ENCODE measurements around the gene MORC2. TPM values are rescaled to one million over a fixed set of nuclear protein-coding genes. Genes with fewer than 3 reads are reported as not detected.

MORC2 gene
- total RNA-seq, 4 donors from 2014 or later: 20.2 to 31.2 (median 27.7) TPM

DNA sequence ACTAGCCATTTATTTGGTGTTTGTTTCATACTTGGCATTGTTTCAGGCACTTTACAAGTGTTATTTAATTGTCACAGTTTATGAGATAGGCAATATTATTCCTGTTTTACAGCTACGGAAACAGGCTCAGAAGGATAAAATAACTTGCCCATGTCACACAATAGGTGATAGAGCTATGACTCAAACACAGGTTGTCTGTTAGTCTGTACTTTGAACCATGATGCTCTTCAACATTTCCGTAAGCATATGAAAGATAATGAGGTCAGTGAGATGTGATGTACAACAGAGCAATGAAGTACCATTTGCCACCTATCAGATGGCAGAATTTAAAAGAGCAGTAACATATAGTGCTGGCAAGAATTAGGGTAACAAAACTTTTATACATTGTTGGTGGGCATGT, 15.7 kb upstream of the MORC2 start:
- H3K9me3 ChIP-seq: no peaks in the 10 kb centered on the region

DNA sequence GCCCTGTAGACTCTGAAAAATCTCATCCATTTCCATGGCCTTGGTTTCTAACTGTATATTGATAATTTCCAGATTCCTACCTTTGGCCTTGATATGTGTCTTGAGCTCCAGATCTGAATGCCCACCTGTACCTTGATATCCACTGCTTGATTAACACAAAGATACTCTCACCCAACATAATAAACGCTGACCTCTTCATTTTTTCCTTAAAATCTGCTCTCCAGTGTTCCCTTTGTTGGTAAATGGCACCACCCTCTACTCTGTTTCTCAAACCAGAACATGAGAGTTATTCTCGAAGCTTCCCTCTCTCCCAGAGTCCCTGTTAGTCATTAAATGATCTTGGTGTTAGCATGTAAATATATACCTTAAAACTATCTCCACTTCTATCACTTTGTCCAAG, 13.9 kb upstream of the MORC2 start:
- H3K4me3 ChIP-seq: no peak overlapping the region
- no peaks in the 10 kb centered on the region for H3K9me3 ChIP-seq
- in situ Hi-C loops (cut with MboI; ENCODE audit: low sequenced_read_pairs in 4 of 4): no loop called here
- intact Hi-C loops (cut with DNase I; ENCODE audit: low total_unique reads): no loop called here
- H3K36me3 ChIP-seq: no peaks in the 10 kb centered on the region
- no peak overlapping the region for H3K27ac ChIP-seq
- H3K27me3 ChIP-seq: no peaks in the 10 kb centered on the region
- DNase-seq (no peak), ATAC-seq (no peak)
- TF ChIP-seq, protein P1, sequence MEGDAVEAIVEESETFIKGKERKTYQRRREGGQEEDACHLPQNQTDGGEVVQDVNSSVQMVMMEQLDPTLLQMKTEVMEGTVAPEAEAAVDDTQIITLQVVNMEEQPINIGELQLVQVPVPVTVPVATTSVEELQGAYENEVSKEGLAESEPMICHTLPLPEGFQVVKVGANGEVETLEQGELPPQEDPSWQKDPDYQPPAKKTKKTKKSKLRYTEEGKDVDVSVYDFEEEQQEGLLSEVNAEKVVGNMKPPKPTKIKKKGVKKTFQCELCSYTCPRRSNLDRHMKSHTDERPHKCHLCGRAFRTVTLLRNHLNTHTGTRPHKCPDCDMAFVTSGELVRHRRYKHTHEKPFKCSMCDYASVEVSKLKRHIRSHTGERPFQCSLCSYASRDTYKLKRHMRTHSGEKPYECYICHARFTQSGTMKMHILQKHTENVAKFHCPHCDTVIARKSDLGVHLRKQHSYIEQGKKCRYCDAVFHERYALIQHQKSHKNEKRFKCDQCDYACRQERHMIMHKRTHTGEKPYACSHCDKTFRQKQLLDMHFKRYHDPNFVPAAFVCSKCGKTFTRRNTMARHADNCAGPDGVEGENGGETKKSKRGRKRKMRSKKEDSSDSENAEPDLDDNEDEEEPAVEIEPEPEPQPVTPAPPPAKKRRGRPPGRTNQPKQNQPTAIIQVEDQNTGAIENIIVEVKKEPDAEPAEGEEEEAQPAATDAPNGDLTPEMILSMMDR (IDR thresholded peaks at IDR 0.05 in 4 of 5, conservative IDR thresholded peaks at IDR 0.05 in 1 of 5): no peak
- TF ChIP-seq POLR2A (IDR thresholded peaks at IDR 0.05): no peak
- peaks cover 0 to 6% of the 10 kb centered on the region in 2 donors for H3K4me1 ChIP-seq

More for the DNA sequence above, 15.7 kb upstream of the MORC2 start:
- no peak for ATAC-seq
- Histone ChIP-seq H3K4me3 (no peak overlapping the region), H3K4me1 (peaks cover 0 to 6% of the 10 kb centered on the region in 2 donors), H3K27me3 (no peaks in the 10 kb centered on the region), H3K27ac (no peak overlapping the region), H3K36me3 (no peaks in the 10 kb centered on the region)
- in situ Hi-C loops (cut with MboI; ENCODE audit: low sequenced_read_pairs in 4 of 4): no loop called here
- intact Hi-C loops (cut with DNase I; ENCODE audit: low total_unique reads): no loop called here
- TF ChIP-seq, protein P1 (IDR thresholded peaks at IDR 0.05 in 4 of 5, conservative IDR thresholded peaks at IDR 0.05 in 1 of 5): no peak
- TF ChIP-seq POLR2A (IDR thresholded peaks at IDR 0.05): no peak
- no peak for DNase-seq

DNA sequence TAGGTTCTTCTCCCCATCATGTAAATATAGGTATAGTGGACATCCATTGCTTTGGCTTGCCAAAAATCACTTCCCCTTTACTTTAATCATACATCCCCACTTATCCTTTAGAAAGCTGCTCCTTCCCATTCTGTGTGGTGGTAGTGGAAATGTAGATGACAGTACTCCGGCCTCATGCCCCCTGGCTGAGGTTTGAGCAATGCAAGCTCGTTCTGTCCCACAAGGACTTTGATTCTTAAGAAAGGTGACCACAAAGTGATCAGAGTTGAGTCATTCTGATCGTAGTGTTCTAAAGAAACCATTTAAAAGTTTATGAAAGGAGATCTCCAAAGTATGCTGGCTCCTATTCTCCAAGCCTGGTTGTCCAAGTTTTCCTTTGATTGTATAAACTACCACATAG, 11.4 kb upstream of the MORC2 start:
- ATAC-seq (no peak), DNase-seq (no peak)
- intact Hi-C loops (cut with DNase I; ENCODE audit: low total_unique reads) (no loop called here), in situ Hi-C loops (cut with MboI; ENCODE audit: low sequenced_read_pairs in 4 of 4) (loop anchor here in 1 of 4 donors (10.0 kb wide), 1 partner anchor 105 kb away; the partner anchor contains the start of gene SMTN)
- Histone ChIP-seq H3K4me1 (peaks cover 0 to 6% of the 10 kb centered on the region in 2 donors), H3K27ac (peak overlapping the region in 1 of 4 donors; percentile 13), H3K27me3 (no peaks in the 10 kb centered on the region), H3K4me3 (no peak overlapping the region), H3K36me3 (peaks cover 0 to 11% of the 10 kb centered on the region in 2 donors), H3K9me3 (no peaks in the 10 kb centered on the region)
- no peak for TF ChIP-seq POLR2A (IDR thresholded peaks at IDR 0.05)
- TF ChIP-seq, protein P1 (IDR thresholded peaks at IDR 0.05 in 4 of 5, conservative IDR thresholded peaks at IDR 0.05 in 1 of 5): no peak

DNA sequence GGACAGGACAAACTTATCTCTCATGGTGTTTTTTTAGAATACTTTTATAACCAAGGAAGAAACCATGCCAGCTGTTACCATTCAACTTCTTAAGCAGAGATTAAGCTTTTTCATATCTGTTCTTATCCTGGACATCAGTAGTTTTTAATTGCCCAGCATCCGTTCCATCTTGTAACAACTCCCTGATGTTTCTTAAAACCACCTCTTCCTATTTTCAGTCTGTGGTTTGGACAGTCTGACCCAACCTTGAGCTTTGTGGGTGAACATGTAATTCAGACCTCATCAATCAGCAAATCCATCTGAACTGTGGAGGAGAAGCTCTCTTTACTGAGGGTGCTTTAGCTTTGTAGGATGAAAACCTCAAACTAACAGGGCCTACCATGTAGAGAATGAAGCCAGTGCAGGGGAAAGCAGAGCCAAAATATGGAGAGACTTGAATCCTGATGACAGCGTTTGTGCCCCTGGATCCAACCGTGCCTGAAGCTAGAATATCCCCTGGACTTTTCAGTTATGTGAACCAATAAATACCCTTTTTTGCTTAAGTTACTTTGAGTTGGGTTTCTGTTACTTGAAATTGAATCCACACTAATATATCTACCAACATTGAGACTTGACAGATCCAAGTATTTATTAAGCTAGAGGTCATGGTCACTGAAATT, 9.9 kb upstream of the MORC2 start:
- in situ Hi-C loops (cut with MboI; ENCODE audit: low sequenced_read_pairs in 4 of 4): loop anchor here in 1 of 4 donors (10.0 kb wide), 1 partner anchor 106 kb away; the partner anchor contains the start of gene SMTN
- TF ChIP-seq, protein P1 (IDR thresholded peaks at IDR 0.05 in 4 of 5, conservative IDR thresholded peaks at IDR 0.05 in 1 of 5): no peak
- no peak for TF ChIP-seq POLR2A (IDR thresholded peaks at IDR 0.05)

More for the DNA sequence above, 9.9 kb upstream of the MORC2 start:
- ATAC-seq (no peak), DNase-seq (no peak)
- H3K27me3 ChIP-seq: no peaks in the 10 kb centered on the region
- H3K4me1 ChIP-seq: peaks cover 4 to 6% of the 10 kb centered on the region in 2 donors
- no peak overlapping the region for H3K4me3 ChIP-seq
- H3K9me3 ChIP-seq: no peaks in the 10 kb centered on the region
- peak overlapping the region in 1 of 4 donors; percentile 4 for H3K27ac ChIP-seq
- peaks cover 2 to 24% of the 10 kb centered on the region in 2 donors for H3K36me3 ChIP-seq
- intact Hi-C loops (cut with DNase I; ENCODE audit: low total_unique reads): no loop called here

Data from gastrocnemius medialis (tissue), 4 donors.